AG08395 (cell line): ENCODE measurements around the gene NTHL1.

Source experiments
- DNase-seq: peaks from one replicate; pipeline ENCODE4 v3.0.0; 2012; ENCODE audit warnings: mixed read lengths, low spot score

NTHL1 gene

GRCh38 chr16:2008009-2008526 lies 39.6 kb downstream of the NTHL1 start:
- DNase-seq = peak; percentile 80

- DNase-seq = no peak
Observed at GRCh38 chr16:2007081-2007836, 40.4 kb downstream of the NTHL1 start.

- no peak for DNase-seq
Observed at GRCh38 chr16:2006317-2006716, 41.3 kb downstream of the NTHL1 start.

GRCh38 chr16:2005646-2006045 lies 42.0 kb downstream of the NTHL1 start:
- DNase-seq = no peak

- DNase-seq = no peak
Observed at GRCh38 chr16:2004795-2005517, 42.7 kb downstream of the NTHL1 start.

GRCh38 chr16:2003827-2004641 lies 43.6 kb downstream of the NTHL1 start:
- peak; percentile 92 for DNase-seq

- no peak for DNase-seq
Observed at GRCh38 chr16:2003231-2003826, 44.3 kb downstream of the NTHL1 start.

GRCh38 chr16:2002406-2003230 lies 45.0 kb downstream of the NTHL1 start:
- DNase-seq = no peak

GRCh38 chr16:2001456-2002355 lies 45.9 kb downstream of the NTHL1 start:
- no peak for DNase-seq

GRCh38 chr16:2001035-2001434 lies 46.6 kb downstream of the NTHL1 start:
- DNase-seq = no peak

- no peak for DNase-seq
Observed at GRCh38 chr16:1999866-2000514, 47.6 kb downstream of the NTHL1 start.

- DNase-seq = no peak
Observed at GRCh38 chr16:1998852-1999801, 48.5 kb downstream of the NTHL1 start.

GRCh38 chr16:1998360-1998835 lies 49.2 kb downstream of the NTHL1 start:
- DNase-seq = no peak

GRCh38 chr16:1997494-1998359 lies 49.9 kb downstream of the NTHL1 start:
- peak; percentile 48 for DNase-seq

- peak; percentile 28 for DNase-seq
Observed at GRCh38 chr16:1993731-1994131, 53.9 kb downstream of the NTHL1 start.

GRCh38 chr16:1992704-1993317 lies 54.8 kb downstream of the NTHL1 start:
- no peak for DNase-seq
